DMS53 treated with DMSO at 0.1 percent for 48 hours (cell line): ENCODE results near the gene RDX.

Experiments used
- DNase-seq: peaks from one replicate; lab custom pipeline; 2025; ENCODE audit not compliant: unreplicated experiment; lab: John Stamatoyannopoulos, UW

Gene RDX

DNA sequence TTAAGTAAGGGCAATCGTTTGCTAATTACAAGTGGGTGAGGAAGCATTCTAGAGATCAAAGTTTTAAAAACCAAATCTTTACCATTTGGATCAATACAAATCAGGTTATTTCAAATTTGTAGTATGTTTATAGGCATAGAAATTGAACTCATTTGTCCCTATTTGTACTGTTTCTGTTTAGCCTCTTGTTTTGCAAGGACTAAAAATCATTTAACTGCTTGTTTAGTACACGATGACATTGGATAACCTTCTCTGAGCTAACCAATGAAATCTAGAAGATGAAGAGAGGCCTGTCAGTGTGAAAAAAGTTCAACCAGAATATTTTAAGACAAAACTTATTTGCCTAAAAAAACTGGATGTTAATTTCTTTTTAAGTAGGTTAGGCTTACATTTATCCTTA, 163.3 kb downstream of the RDX start:
- DNase-seq, result no peak

DNA sequence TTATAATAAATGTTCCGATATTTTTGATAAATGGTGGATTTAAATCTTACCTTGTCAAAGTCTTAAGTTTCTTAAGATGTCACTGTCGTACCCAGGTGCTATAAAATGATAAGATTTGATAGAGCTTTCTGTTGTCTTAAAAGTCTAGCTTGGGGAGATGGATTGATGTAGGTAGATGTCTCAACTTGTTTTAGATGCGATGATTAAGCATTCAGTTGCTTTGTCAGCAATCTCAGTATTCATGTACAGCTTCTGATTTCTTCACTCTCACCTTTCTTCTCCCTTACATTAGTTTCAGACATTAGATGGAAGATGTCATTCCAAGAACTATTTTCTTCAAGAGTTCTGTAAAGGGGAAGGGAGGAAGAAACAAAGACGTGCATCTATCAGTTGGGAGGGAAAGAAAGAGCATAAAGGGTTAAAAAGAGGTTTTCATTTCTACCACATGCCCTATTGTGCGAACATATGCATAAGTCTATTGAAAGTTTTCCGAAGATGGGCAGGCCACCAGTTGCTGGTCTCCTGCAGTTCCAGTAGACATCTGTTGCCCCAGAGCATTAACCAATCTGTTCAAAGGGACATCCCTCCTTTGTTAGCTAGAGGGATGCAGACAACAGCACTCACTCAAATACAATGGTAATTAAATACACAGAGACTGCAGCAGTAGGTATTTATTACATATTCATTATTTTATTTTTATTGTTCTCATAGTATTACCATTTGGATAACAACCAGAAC, 164.9 kb downstream of the RDX start:
- no peak for DNase-seq

DNA sequence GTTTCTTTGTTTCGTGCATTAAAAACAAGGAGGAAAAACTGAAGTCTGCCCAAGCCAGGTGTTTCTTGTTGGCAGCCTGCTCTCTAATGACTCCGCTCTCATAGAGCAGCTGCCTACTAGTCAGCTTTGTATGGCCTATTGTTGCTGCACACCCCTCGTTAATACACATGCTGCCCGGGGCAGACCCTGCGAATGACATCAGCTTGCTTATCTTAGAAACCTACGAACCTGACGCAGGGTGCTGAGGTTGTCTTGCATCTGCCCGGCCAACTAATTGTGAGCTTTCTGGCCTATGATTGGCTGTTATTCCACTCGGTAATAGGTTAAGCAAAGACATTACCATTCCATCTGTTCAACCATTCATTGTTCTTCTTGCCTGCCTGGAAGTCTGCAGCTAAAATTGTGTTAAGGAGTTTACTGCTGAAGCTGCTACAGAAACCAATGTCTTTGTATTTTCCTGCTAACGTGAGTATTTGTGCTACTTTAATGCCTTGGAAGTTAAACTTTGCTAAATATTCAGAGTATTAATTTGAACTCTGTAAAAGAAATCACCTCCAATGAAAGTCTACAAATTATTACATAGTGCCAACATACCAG, 165.7 kb downstream of the RDX start:
- DNase-seq, result no peak

DNA sequence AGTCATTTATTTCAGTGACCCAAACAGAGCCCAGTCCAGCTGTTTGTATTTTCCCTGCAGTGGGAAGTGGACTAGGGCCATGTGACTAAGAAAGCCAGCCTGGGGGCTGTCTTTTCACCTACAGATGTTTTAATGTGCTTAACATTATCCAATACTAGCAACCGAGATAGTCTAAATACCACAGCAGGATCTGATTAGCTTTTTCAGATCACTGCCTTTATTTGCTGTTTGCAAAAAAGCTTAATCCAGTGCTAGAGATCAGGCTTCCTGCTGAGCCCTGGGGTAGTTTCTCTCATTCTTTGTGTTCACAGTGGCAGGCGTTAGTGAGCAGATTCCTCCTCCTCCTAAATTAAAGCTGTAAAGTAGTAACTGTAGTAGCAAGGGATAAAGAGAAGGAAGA, 168.3 kb downstream of the RDX start:
- no peak for DNase-seq

DNA sequence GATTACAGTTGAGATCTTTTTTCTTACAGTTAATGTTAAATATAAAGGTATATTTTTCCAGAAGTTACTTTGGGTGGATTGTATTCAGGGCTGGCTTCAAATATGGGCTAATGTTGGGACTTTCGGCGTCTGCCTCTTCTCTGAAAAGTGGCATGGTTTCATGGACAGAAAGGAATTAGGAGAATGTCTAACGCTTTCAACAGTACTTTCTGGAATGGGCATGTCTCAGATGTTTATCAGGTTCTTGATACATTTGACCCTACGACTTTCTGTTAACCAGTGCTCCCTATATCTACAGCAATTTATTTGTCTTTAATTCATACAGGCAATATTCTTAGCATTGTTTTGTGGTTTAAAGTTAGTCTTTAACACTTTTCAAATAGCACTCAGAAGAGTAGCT, 169.5 kb downstream of the RDX start:
- no peak for DNase-seq

DNA sequence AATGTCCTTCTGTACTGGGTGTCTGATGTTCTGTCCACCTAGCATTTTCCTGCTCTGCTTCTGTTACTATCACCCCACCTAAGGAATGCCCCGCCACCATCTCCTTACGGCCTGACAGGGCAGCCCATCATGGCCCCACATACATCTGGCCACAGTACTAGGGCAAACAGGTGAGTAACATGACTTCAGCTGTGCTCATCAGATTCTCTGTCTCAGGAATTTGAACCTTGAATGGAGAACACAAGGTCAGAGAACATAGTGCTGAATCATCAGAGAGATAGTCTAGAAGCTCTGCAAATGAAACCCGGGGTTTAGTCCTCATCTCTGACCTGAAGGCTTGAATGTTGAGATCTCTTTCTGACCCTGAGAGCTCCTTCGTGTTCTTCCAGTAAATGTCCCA, 170.8 kb downstream of the RDX start:
- DNase-seq, result no peak
